NCI-H226 (cell line): ENCODE data around the gene IL20RA.
"Not testable (repeated sequence)": the region's sequence is repeated elsewhere in the genome, so short reads cannot be mapped to it uniquely, and the experiment has no call there.

ENCODE experiments used
- DNase-seq: peaks from one replicate; pipeline ENCODE4 v3.0.0-alpha.2; 2015

The IL20RA gene

GRCh38 chr6:136968837-136969236, 75.9 kb downstream of the IL20RA start:
- no peak for DNase-seq

DNA sequence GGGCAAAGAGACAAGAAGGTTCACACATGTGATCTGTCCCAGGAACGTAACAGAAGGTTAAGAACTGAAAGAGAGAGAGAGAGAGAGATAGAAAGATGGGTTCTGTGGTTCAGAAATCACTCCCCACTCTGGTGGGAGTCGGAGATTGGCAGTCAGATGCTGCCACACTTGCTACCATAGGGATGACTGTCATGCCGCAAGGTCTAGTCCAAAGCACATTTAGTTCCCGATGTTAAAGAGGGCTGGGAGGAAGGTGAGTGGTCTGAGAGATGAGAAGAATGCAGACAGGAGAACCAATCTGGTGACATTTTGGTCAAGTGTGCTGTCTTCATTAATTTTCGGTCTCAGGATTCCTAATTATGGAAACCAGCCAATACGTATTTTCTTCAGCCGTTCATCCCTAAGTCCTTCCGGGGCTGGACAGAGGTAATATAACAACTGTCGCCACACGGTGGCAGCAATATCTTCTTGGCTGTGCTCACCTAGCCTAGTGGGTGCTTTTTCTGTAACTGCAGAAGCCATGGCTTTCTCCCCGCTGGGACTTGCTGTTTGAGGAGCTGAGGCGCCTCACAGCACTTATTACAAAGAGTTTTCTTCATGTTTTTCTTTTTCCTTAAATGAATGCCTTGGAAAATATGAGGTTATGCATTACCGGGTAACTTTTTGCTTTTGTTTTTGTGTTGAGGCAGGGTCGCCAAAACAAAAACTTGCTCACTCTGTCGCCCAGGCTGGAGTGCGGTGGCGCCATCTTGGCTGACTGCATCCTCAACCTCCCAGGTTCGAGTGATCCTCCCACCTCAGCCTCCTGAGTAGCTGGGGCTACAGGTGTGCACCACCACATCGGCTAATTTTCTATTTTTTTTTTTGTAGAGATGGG, 76.7 kb downstream of the IL20RA start:
- DNase-seq, result peak; percentile 57

GRCh38 chr6:136964398-136964797, 80.4 kb downstream of the IL20RA start:
- no peak for DNase-seq

GRCh38 chr6:136963259-136963658, 81.5 kb downstream of the IL20RA start:
- DNase-seq, result no peak

DNA sequence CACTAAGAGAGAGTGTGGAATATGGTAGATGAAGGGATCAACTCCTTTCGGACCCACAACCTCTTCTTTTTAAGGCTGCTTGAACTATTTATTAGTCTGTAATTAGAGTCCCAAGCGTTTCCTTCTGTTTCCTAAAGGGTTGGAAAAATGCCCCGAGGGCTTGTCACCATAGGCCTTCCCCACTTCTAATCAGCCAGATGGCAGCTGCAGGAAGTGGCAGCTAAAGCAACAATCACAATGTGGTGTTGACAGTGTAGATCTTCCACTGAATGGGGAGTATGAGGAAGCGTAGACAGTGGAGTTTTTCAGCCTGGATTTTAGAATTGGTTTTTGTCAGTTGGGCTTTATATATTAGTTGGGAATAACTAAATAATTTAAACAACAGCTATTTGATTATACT, 82.1 kb downstream of the IL20RA start:
- DNase-seq, result no peak

- DNase-seq, result no peak
Measured at GRCh38 chr6:136961848-136962247, 82.9 kb downstream of the IL20RA start.

GRCh38 chr6:136960781-136961180, 84.0 kb downstream of the IL20RA start:
- no peak for DNase-seq

DNA sequence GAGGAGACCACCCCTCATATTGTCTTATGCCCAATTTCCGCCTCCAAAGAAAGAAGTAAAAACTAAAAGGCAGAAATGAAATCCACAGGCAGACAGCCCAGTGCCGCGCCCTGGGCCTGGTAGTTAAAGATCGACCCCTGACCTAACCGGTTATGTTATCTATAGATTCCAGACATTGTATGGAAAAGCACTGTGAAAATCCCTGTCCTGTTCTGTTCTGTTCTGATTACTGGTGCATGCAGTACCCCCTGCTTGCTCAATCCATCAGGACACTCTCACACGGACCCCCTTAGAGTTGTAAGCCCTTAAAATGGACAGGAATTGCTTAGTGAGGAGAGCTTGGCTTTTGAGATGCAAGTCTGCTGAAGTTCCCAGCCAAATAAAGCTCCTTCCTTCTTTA, 84.8 kb downstream of the IL20RA start:
- not testable (repeated sequence) for DNase-seq

DNA sequence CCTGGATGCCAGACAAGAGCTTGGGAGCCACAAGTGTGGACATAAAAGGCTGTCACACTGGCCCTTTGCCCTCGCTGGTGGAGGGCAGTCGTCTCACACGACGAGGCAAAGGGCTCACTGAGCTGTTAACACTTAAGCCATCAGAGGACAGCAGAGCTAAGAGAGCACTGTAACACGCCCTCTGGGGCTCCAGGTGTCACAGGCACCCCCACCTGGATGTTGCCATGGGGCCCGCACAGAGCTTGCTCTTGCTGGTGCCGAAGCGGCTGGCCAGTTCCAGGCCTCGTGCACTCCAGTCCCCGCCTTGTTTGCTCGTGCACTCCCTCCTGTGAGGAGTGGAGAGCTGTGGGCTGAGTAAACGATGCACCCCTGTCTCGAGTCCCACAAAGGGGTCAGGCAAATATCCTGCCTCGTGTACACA, 85.3 kb downstream of the IL20RA start:
- no peak for DNase-seq

- DNase-seq, result no peak
Measured at GRCh38 chr6:136958168-136958567, 86.6 kb downstream of the IL20RA start.

- no peak for DNase-seq
Measured at GRCh38 chr6:136956590-136957544, 87.9 kb downstream of the IL20RA start.

GRCh38 chr6:136955123-136955522, 89.6 kb downstream of the IL20RA start:
- DNase-seq, result no peak

DNA sequence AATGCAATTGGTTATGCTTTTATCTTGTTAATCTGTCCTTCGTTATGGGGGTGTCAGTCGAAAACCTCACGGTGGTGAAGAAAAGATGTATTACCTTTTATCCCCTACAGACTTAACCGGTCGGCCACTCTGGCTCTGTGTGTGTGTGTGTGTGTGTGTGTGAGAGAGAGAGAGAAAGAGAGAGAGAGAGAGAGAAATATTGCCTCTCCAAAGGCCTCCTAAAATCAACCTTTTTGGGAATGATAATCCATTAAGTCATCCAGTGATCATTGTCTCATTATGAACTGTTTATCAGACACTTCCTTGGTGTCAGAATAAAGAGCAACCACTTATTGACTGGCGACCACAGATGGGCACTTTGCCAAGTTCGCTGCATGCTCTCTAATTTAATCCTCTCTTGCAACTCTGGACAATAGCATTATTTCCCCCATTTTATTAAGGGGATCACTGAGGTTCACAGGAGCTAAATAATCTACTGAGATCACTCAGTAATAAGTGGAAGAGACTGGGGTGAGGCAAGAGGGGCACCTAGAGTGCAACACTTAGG, 92.0 kb downstream of the IL20RA start:
- DNase-seq, result no peak

GRCh38 chr6:136950436-136951126, 94.2 kb downstream of the IL20RA start:
- peak; percentile 8 for DNase-seq
